HUES64 (cell line): Measurements from ENCODE around the gene TMEM109.

Experiments used
- H3K27ac ChIP-seq: 2 replicates; pipeline ENCODE4 v1.7.0; 2013; ENCODE audit warnings: low read depth, low read length, inconsistent platforms
- H3K27me3 ChIP-seq: 2 replicates; pipeline ENCODE4 v1.6.1; 2013; ENCODE audit warnings: mild to moderate bottlenecking, low read length; ENCODE audit not compliant: insufficient read depth
- H3K36me3 ChIP-seq: 2 replicates; pipeline ENCODE4 v1.6.1; 2013; ENCODE audit warnings: mild to moderate bottlenecking, low read length; ENCODE audit not compliant: insufficient read depth
- H3K4me1 ChIP-seq: 2 replicates; pipeline ENCODE4 v1.6.1; 2013; ENCODE audit warnings: mild to moderate bottlenecking, low read length, moderate library complexity; ENCODE audit not compliant: insufficient read depth
- H3K4me3 ChIP-seq: 2 replicates; pipeline ENCODE4 v1.5.1; 2013; ENCODE audit warnings: mild to moderate bottlenecking, low read length, moderate library complexity
- H3K9ac ChIP-seq: 2 replicates; pipeline ENCODE4 v1.6.1; 2013; ENCODE audit warnings: mild to moderate bottlenecking, low read depth, low read length
- H3K9me3 ChIP-seq: 2 replicates; pipeline ENCODE4 v1.6.1; 2013; ENCODE audit warnings: low read depth, low read length; ENCODE audit not compliant: insufficient read depth
- WGBS: fragments of 150-250, 120-280 bp; methylation state at CpG from one replicate; pipeline ENCODE4 v1.1.7; 2013; ENCODE audit warnings: missing lambda C conversion rate; 5-methylcytosine and 5-hydroxymethylcytosine counted together

TMEM109 gene

DNA sequence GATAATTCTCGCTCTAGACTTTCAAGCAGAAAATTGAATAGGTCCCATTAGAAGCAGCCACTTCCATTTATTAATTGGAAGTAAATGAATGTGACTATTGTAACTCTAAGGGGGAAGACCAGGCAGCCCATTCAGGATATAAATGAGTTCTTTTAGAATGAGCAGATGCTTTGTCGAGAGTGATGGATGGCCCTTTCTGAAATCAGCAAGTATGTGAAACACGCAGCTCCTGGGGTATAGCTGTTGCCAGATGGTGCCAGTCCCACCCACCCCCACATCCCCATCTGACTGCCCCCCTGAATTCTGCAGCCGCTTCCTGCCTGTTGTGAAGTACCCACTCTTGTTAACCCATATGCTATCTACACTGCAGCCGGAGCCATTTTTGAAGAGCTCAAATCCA, 34.3 kb downstream of the TMEM109 start:
- Histone ChIP-seq H3K9me3 (no peaks in the 10 kb centered on the region), H3K27me3 (peaks cover 35% of the 10 kb centered on the region), H3K4me3 (no peak overlapping the region), H3K36me3 (no peaks in the 10 kb centered on the region), H3K9ac (no peak overlapping the region), H3K4me1 (peaks cover 12% of the 10 kb centered on the region; the same call in 1 of the 2 replicates), H3K27ac (no peak overlapping the region; the same call in 1 of the 2 replicates)
- 82% methylated on average over 5 of the region's 5 CpGs for WGBS

DNA sequence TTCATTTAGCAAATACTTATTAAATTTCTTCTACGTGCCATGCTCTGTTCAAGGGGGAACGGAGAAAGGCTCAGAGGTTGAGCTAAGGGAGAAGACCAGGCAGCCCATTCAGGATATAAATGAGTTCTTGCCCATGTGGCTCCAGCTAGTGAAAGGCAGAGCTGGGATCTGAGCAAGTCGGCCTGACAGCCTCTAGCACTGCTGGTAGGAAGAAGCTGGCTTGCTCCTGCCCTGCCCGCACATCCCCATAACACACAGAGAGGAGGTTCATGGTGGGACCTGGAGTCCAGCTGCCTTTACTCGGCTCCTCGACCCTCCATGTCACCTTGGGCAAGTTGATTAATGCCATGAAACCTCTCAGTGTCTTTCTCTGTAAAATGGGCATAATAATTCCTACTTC, 36.1 kb downstream of the TMEM109 start:
- WGBS: 86% methylated on average over 6 of the region's 6 CpGs
- no peaks in the 10 kb centered on the region for H3K36me3 ChIP-seq

DNA sequence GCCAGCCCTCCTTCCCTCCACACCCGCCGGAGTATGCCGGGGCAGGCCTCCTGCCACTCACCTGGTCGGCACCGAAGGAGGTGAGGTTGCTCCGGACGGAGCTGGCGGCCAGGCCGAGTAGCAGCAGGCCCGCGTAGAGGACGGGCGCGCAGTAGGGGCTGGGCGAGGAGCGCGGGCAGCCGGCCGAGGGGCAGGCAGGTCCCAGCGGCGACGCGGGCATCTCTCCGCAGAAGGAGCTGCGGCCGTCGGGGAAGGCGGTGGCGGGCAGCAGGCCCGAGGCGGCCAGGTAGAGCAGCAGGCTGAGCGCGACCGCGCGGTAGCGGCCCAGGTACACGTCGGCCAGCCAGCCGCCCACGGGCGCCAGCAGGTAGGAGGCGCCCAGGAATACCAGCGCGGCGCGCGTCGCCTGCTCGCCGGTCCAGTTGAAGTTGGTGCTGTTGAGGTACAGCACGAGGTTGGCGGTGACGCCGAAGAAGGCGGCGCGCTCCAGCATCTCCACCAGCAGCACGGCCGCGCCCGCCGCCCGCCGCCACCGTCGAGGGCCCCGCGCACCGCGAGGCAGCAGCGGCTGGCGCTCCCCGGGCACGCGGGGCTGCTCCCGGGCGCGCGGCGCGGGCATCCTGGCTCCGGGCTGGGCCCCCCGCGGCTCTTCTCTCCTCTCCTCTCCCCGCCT, 37.1 kb downstream of the TMEM109 start:
- Histone ChIP-seq H3K36me3 (no peaks in the 10 kb centered on the region), H3K9me3 (no peaks in the 10 kb centered on the region), H3K27me3 (peaks cover 35% of the 10 kb centered on the region), H3K4me3 (peak overlapping the region; percentile 56), H3K27ac (no peak overlapping the region), H3K4me1 (peaks cover 12% of the 10 kb centered on the region; the same call in 1 of the 2 replicates), H3K9ac (peak overlapping the region; percentile 71)
- WGBS: 5% methylated on average over 86 of the region's 86 CpGs

More for the DNA sequence above, 36.1 kb downstream of the TMEM109 start:
- H3K27me3 ChIP-seq: peaks cover 35% of the 10 kb centered on the region
- H3K4me1 ChIP-seq: peaks cover 12% of the 10 kb centered on the region; the same call in 1 of the 2 replicates
- H3K4me3 ChIP-seq: peak overlapping the region; percentile 56; the same call in 1 of the 2 replicates
- H3K27ac ChIP-seq: no peak overlapping the region
- no peaks in the 10 kb centered on the region for H3K9me3 ChIP-seq
- no peak overlapping the region for H3K9ac ChIP-seq

DNA sequence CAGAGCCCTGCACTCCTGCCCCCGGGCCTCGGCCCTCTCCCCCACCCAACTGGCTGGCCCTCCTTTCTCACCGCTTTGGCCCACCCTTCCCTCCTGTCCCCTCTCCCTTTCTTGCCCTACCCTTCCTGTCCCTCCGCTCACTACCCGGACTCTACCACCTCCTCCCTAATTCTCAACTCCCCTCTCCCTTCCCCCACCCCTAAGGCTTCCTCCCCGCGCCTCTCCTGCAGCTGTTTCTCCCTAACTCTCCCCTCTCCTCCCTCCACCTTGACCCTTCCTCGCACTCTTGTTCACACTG, 37.6 kb downstream of the TMEM109 start:
- Histone ChIP-seq H3K9me3 (no peaks in the 10 kb centered on the region), H3K27ac (no peak overlapping the region), H3K27me3 (peaks cover 35% of the 10 kb centered on the region), H3K4me3 (peak overlapping the region; percentile 56), H3K36me3 (no peaks in the 10 kb centered on the region), H3K9ac (peak overlapping the region; percentile 37), H3K4me1 (peaks cover 12% of the 10 kb centered on the region; the same call in 1 of the 2 replicates)
- WGBS: 2% methylated on average over 8 of the region's 8 CpGs

DNA sequence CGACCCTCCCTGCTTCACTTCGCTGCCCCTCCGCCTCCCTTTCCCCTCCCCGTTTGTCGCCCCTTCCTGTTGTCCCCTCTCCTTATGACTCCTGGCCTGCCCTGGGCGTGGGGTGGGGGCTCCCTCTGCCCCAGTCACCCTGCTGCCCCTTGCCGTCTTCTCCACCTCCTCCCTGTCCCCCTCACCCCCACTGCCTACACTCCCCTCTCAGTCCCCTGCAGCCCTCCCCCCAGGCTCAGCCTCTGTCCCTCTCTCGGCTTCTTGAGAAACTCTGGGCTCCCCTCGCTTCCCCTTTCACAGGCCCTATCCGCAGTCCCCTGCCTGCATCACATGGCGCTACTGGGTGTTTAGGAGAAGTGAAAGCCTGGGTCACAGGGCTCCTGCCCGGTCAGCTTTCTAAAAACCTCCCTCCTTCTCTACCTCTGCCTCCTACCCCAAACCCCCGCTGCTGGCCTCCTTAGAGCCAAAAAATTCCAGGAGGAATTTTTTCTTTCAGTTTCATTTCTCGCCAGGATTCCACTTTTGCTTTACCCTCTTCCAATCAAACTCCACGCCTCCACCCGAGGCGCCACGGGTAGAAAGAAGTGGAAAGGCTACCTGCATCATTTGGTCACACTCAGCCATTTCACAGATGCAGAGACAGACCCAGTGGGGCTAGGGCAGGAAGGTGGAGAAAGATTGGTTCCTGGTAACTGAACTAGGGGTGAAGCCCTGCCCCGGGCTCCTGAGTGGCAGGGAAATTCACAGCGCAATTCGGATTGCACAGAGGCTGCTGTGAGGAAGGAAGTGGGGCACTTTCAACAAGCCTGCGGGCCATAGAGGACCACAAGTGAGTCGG, 38.2 kb downstream of the TMEM109 start, which contains the start of gene SLC15A3:
SLC15A3 (minus strand) TSS at position 273 of the 838 bp plus-strand sequence. CDS start 625 bp downstream, outside the sequence.
- Histone ChIP-seq H3K27ac (no peak within 1 kb of the TSS), H3K27me3 (peaks cover 35% of the 10 kb centered on the region), H3K4me1 (peaks cover 12% of the 10 kb centered on the region; the same call in 1 of the 2 replicates), H3K9me3 (no peaks in the 10 kb centered on the region), H3K4me3 (peak within 1 kb of the TSS; percentile 56), H3K36me3 (no peaks in the 10 kb centered on the region), H3K9ac (peak within 1 kb of the TSS; percentile 71)
- 19% methylated on average over 23 of the region's 23 CpGs for WGBS

DNA sequence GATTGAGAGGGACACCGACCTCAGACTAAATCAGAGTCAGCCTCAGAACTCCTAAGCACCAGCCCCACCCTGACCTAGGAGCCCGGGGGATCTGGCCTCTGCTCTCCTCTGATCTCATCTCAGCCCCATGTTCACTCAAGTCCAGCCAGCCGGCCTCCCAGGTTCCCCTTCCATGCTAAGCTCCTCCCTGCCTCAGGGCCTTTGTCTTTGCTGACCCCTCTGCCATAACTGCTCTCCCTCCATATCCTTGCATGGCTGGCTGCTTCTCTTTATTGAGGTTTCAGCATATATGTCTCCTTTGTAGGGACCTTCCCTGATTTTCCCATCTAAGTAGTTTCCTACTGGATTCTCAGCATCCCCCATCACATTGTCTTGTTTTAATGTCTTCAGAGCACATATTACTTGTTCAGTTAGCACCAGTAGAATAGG, 38.8 kb downstream of the TMEM109 start:
- Histone ChIP-seq H3K4me3 (peak overlapping the region; percentile 56; the same call in 1 of the 2 replicates), H3K9ac (peak overlapping the region; percentile 11; the same call in 1 of the 2 replicates), H3K9me3 (no peaks in the 10 kb centered on the region), H3K36me3 (no peaks in the 10 kb centered on the region), H3K27me3 (peaks cover 35% of the 10 kb centered on the region), H3K4me1 (peaks cover 8% of the 10 kb centered on the region; the same call in 1 of the 2 replicates), H3K27ac (no peak overlapping the region)
- WGBS: 54% methylated on average over 3 of the region's 3 CpGs

DNA sequence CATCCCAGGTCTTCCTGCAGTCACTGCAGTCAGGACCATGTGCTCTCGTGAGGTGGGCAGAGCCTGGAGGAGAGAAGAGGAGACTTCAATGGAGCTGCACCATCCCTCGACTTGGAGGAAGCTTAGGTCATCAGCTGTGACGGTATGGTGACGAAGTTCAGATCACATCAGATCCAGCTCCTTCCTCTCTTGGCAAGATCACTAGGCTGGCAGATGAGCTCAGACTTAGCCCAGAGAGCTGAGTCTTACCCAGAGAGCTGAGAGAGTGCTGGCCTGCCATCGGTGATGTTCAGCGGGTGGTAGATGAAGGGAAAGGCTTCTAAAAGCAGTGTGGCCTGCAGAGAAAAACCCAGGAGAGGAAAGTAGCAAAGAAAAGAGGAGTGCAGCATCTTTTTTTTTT, 39.8 kb downstream of the TMEM109 start:
- H3K4me1 ChIP-seq: peaks cover 4% of the 10 kb centered on the region; the same call in 1 of the 2 replicates
- WGBS: 88% methylated on average over 6 of the region's 6 CpGs

DNA sequence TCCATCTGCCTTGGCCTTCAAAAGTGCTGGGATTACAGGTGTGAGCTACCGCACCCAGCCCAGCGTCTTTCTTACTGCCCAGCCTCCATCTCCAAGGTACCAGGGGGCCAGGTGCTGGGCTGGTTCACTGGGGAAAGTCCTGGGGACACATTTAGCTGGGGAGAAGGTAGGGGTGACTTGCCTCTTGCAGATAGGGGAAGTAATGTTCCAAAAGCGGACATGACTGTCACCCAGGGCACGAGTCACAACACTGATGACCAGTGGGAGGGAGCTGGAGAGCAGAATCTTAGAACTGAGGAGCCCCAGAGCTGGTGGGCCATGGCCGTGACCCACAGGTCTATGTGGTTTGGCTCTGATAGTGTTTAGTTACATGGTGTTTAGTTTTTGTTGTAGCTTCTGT, 40.5 kb downstream of the TMEM109 start:
- Histone ChIP-seq H3K9ac (no peak overlapping the region), H3K27me3 (peaks cover 35% of the 10 kb centered on the region), H3K27ac (no peak overlapping the region), H3K9me3 (no peaks in the 10 kb centered on the region), H3K36me3 (no peaks in the 10 kb centered on the region), H3K4me3 (no peak overlapping the region), H3K4me1 (peaks cover 4% of the 10 kb centered on the region; the same call in 1 of the 2 replicates)
- 89% methylated on average over 5 of the region's 5 CpGs for WGBS

More for the DNA sequence above, 39.8 kb downstream of the TMEM109 start:
- H3K27ac ChIP-seq: no peak overlapping the region
- H3K27me3 ChIP-seq: peaks cover 35% of the 10 kb centered on the region
- H3K9me3 ChIP-seq: no peaks in the 10 kb centered on the region
- H3K36me3 ChIP-seq: no peaks in the 10 kb centered on the region
- H3K4me3 ChIP-seq: no peak overlapping the region
- H3K9ac ChIP-seq: no peak overlapping the region

DNA sequence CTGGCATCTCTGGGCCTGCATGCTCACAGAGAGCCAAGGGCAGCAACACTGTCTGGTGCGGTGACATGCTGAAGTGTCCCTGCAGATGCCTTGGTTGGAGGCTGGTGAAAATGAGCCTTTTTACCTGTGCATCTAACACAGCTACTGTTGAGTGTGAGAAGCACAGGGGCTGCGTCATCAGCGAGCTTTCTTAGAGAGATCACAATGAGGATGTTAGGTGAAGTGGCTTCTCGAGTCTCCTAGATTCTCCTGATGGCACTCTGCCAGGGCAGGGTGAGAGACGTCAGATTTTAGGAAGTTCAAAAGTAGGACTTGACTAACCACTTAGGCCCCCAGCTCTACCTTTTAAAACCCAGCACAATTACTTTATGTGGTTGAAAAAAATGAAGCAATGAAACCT, 41.6 kb downstream of the TMEM109 start:
- Histone ChIP-seq H3K27me3 (peaks cover 23% of the 10 kb centered on the region), H3K4me3 (no peak overlapping the region), H3K27ac (no peak overlapping the region), H3K36me3 (no peaks in the 10 kb centered on the region), H3K9ac (no peak overlapping the region), H3K9me3 (no peaks in the 10 kb centered on the region), H3K4me1 (peaks cover 4% of the 10 kb centered on the region; the same call in 1 of the 2 replicates)
- 69% methylated on average over 4 of the region's 5 CpGs for WGBS

DNA sequence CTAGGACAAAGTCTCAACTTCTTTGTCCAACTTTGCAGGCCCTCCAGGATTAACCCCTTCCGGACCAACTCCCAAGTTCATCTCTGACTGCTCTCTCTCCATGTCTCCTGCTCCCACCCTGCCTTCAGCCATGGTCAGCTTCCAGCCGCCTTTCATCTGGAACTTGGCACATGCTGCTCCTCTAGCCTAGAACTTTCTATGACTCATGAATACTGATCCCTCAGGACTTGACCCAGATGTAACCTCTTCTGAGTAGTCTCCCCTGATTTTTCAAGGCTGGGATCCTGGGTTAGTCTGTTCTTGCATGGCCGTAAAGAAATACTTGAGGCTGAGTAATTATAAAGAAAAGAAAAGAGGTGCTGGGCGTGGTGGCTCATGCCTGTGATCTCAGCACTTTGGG, 43.2 kb downstream of the TMEM109 start:
- Histone ChIP-seq H3K27me3 (peaks cover 11% of the 10 kb centered on the region; the same call in 1 of the 2 replicates), H3K9me3 (no peaks in the 10 kb centered on the region), H3K9ac (no peak overlapping the region), H3K4me3 (no peak overlapping the region), H3K4me1 (peaks cover 4% of the 10 kb centered on the region; the same call in 1 of the 2 replicates), H3K27ac (no peak overlapping the region), H3K36me3 (no peaks in the 10 kb centered on the region)
- WGBS: 84% methylated on average over 4 of the region's 4 CpGs

DNA sequence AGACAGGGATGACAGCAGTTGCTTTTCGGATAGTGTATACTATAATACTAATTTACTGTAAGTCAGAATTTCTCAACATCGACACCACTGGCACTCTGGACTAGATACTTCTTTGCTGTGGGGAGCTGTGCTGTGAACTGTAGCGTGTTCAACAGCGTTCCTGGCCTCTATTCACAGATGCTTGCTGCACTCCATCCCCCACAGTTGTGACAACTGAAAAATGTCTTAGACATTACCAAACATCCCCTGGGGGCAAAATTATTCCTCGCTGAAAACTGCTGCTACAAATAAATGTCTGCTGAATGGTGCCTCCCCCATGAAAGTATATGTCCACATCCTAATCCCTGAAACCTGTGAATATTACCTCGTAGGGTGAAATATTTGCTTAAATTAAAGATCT, 45.5 kb downstream of the TMEM109 start:
- 91% methylated on average over 5 of the region's 6 CpGs for WGBS
- H3K27ac ChIP-seq: no peak overlapping the region
- no peaks in the 10 kb centered on the region for H3K36me3 ChIP-seq
- H3K4me3 ChIP-seq: no peak overlapping the region
- H3K9me3 ChIP-seq: no peaks in the 10 kb centered on the region
- H3K9ac ChIP-seq: no peak overlapping the region
- 0 out of 2 replicates have a peak, but pooled peaks cover 4% of the 10 kb centered on the region for H3K27me3 ChIP-seq
- H3K4me1 ChIP-seq: no peaks in the 10 kb centered on the region
